ENCODE results near the gene OR8B4.

OR8B4 gene

DNA sequence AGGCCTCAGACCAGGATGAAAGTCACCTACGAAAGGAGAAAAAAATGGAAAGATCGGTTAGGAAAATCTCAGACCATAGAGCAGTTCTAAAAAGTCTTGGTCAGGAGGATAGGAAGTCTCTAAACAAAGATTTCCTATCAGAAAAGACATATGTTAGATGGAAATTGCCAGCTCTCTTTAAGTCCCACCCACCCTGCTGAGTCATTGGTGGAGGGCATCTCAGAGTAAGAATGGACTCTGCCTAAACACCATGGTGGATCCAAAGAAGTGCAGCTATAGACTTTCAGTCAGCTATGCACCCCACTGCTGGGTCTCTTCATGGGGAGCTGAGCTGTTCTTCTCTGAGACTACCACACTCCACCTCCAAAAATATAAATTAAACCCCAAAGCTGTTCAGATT, 44.1 kb downstream of the OR8B4 start:
- no peak for TF ChIP-seq ZFX (IDR thresholded peaks at IDR 0.05; ENCODE audit: borderline replicate concordance)
- TF ChIP-seq, protein P1, sequence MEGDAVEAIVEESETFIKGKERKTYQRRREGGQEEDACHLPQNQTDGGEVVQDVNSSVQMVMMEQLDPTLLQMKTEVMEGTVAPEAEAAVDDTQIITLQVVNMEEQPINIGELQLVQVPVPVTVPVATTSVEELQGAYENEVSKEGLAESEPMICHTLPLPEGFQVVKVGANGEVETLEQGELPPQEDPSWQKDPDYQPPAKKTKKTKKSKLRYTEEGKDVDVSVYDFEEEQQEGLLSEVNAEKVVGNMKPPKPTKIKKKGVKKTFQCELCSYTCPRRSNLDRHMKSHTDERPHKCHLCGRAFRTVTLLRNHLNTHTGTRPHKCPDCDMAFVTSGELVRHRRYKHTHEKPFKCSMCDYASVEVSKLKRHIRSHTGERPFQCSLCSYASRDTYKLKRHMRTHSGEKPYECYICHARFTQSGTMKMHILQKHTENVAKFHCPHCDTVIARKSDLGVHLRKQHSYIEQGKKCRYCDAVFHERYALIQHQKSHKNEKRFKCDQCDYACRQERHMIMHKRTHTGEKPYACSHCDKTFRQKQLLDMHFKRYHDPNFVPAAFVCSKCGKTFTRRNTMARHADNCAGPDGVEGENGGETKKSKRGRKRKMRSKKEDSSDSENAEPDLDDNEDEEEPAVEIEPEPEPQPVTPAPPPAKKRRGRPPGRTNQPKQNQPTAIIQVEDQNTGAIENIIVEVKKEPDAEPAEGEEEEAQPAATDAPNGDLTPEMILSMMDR (IDR thresholded peaks at IDR 0.05) = no peak
- H3K27ac ChIP-seq = no peak overlapping the region

GRCh38 chr11:124376280-124376679, 48.4 kb downstream of the OR8B4 start:
- no peak for TF ChIP-seq ZFX (IDR thresholded peaks at IDR 0.05; ENCODE audit: borderline replicate concordance)
- TF ChIP-seq, protein P1 (IDR thresholded peaks at IDR 0.05) = no peak
- H3K27ac ChIP-seq = no peak overlapping the region

Data from 22Rv1 (cell line).